ENCODE measurements around the gene CHGA. TPM values are rescaled to one million over a fixed set of nuclear protein-coding genes. Genes with fewer than 3 reads are reported as not detected.

CHGA gene
- polyA plus RNA-seq, 4 donors: 20.4 to 1,234 (median 106) TPM

DNA sequence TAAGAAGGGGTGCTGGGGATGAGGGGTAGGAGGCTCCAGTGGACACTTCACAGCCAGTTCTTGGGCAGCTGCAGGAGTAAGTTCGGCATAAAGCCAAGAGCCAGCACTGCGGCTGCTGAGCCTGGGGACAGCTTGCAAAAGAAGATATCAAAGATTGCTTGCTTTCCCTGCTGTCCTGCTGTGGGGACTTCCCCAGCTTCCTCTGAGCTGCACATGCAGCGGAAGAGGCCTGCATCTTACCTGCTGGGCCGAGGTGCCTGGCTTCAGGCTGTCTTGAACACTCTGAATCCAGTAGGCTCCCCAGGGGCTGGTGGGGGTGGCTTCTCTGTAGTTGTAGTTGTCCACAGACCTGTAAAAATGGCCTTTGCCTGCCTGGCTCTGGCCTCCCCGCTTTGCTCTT is 1.3 kb downstream of the CHGA start:
- Histone ChIP-seq H3K27me3 (ENCODE audit: control insufficient read depth in 3 of 3, insufficient read depth in 3 of 3, low read length in 3 of 3) (peaks cover 0 to 29% (median 6%) of the 10 kb centered on the region in 3 donors), H3K9me3 (ENCODE audit: control insufficient read depth in 2 of 2, insufficient read depth in 1 of 2, low read depth in 1 of 2, low read length in 1 of 2) (no peaks in the 10 kb centered on the region), H3K27ac (ENCODE audit: low read depth in 1 of 3, low read length in 2 of 3) (no peak overlapping the region), H3K4me3 (ENCODE audit: low read depth in 1 of 3, low read length in 3 of 3) (no peak overlapping the region), H3K4me1 (ENCODE audit: control insufficient read depth in 3 of 3, insufficient read depth in 2 of 3, low read depth in 1 of 3, low read length in 2 of 3) (no peaks in the 10 kb centered on the region), H3K36me3 (ENCODE audit: control insufficient read depth in 3 of 3, insufficient read depth in 2 of 3, low read depth in 1 of 3, low read length in 3 of 3) (peaks cover 0 to 5% (median 0%) of the 10 kb centered on the region in 3 donors)
- FAIRE-seq (no peak), DNase-seq (no peak)
- 50 to 57% (median 52%) methylated on average over 5 of the region's 5 CpGs for WGBS, 3 donors

DNA sequence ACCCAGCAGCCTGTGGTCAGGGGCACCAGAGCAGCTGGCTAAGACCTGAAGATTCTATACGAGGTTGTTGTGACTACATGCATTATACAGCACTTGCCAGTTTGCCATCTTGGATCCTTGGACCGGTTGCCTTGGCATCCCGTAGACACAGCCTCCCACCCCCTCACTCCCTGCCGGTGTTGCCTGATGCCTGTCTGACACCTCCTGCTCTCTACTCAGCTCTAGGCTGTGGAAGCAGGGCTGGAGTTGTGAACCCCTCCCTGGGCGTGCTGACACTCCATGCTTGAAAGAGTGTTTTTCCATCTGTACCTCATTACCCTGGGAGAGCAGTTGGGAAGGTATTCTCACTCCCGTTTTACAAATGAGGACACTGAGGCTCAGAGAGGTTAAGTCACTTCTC is 2.5 kb downstream of the CHGA start:
- no peak overlapping the region for H3K27ac ChIP-seq (ENCODE audit: low read depth in 1 of 3, low read length in 2 of 3)
- H3K9me3 ChIP-seq (ENCODE audit: control insufficient read depth in 2 of 2, insufficient read depth in 1 of 2, low read depth in 1 of 2, low read length in 1 of 2): no peaks in the 10 kb centered on the region
- no peak overlapping the region for H3K4me3 ChIP-seq (ENCODE audit: low read depth in 1 of 3, low read length in 3 of 3)
- no peaks in the 10 kb centered on the region for H3K4me1 ChIP-seq (ENCODE audit: control insufficient read depth in 3 of 3, insufficient read depth in 2 of 3, low read depth in 1 of 3, low read length in 2 of 3)
- DNase-seq: no peak
- H3K36me3 ChIP-seq (ENCODE audit: control insufficient read depth in 3 of 3, insufficient read depth in 2 of 3, low read depth in 1 of 3, low read length in 3 of 3): peaks cover 0 to 5% (median 0%) of the 10 kb centered on the region in 3 donors
- 54 to 69% (median 69%) methylated on average over 6 of the region's 6 CpGs for whole genome bisulfite sequencing, 3 donors
- no peak for FAIRE-seq
- H3K27me3 ChIP-seq (ENCODE audit: control insufficient read depth in 3 of 3, insufficient read depth in 3 of 3, low read length in 3 of 3): peaks cover 0 to 27% (median 6%) of the 10 kb centered on the region in 3 donors

DNA sequence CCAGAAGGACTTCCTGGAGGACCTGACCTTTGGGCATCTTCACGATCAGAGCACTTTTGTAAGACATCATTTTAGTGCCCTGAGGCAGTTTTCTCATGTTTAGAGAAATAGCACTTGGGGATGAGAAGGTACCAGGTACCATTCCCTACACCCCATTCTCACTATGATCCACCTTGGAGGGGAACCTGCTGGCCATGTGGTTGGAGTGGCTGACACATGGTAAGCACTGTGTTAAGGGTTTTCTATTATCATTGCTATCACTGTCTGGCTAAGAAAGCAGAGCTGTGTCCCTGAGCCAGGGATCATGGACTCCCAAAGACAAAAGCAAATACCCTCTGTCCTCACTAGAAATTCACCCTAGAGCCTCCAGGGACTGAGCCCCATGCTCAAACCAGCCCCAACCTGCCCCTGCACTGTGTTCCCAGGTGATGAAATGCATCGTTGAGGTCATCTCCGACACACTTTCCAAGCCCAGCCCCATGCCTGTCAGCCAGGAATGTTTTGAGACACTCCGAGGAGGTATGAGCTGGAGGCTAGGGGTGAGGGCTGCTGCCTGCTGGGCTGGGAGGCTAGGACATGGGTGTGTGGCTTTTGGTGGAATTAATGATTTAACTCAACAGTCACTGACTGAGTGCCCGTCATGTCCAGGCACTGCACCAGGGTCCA is 3.4 kb downstream of the CHGA start:
- no peak for DNase-seq
- no peak overlapping the region for H3K4me3 ChIP-seq (ENCODE audit: low read depth in 1 of 3, low read length in 3 of 3)
- no peak for FAIRE-seq
- 74 to 81% (median 74%) methylated on average over 5 of the region's 5 CpGs for WGBS, 3 donors
- H3K4me1 ChIP-seq (ENCODE audit: control insufficient read depth in 3 of 3, insufficient read depth in 2 of 3, low read depth in 1 of 3, low read length in 2 of 3): no peaks in the 10 kb centered on the region
- H3K27ac ChIP-seq (ENCODE audit: low read depth in 1 of 3, low read length in 2 of 3): no peak overlapping the region
- peaks cover 0 to 26% (median 6%) of the 10 kb centered on the region in 3 donors for H3K27me3 ChIP-seq (ENCODE audit: control insufficient read depth in 3 of 3, insufficient read depth in 3 of 3, low read length in 3 of 3)
- no peaks in the 10 kb centered on the region for H3K9me3 ChIP-seq (ENCODE audit: control insufficient read depth in 2 of 2, insufficient read depth in 1 of 2, low read depth in 1 of 2, low read length in 1 of 2)
- H3K36me3 ChIP-seq (ENCODE audit: control insufficient read depth in 3 of 3, insufficient read depth in 2 of 3, low read depth in 1 of 3, low read length in 3 of 3): peaks cover 0 to 8% (median 0%) of the 10 kb centered on the region in 3 donors

DNA sequence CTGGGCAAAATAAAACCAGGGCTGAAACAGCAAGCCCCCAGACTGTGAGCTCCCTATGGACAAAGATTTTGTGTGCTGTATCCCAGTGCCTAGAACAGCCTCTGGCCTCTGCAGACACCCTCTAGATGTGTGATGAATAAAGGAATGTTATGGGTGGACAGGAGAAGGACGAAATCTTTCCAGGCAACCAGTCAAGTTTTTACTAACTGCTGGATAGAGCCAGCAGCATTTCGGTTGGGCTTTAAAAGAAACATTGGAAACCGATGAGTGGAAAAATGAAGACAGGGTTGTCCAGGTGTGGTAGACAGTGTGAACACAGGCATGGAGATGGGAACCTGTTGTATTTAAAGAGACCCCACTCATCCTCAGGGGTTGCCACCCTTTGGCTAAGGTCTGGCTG is 4.0 kb downstream of the CHGA start:
- 73 to 80% (median 80%) methylated on average over 3 of the region's 3 CpGs for WGBS, 3 donors
- FAIRE-seq (no peak), DNase-seq (no peak)
- no peak overlapping the region for H3K27ac ChIP-seq (ENCODE audit: low read depth in 1 of 3, low read length in 2 of 3)
- peaks cover 0 to 23% (median 6%) of the 10 kb centered on the region in 3 donors for H3K27me3 ChIP-seq (ENCODE audit: control insufficient read depth in 3 of 3, insufficient read depth in 3 of 3, low read length in 3 of 3)
- H3K4me3 ChIP-seq (ENCODE audit: low read depth in 1 of 3, low read length in 3 of 3): no peak overlapping the region
- no peaks in the 10 kb centered on the region for H3K9me3 ChIP-seq (ENCODE audit: control insufficient read depth in 2 of 2, insufficient read depth in 1 of 2, low read depth in 1 of 2, low read length in 1 of 2)
- no peaks in the 10 kb centered on the region for H3K4me1 ChIP-seq (ENCODE audit: control insufficient read depth in 3 of 3, insufficient read depth in 2 of 3, low read depth in 1 of 3, low read length in 2 of 3)
- peaks cover 0 to 8% (median 0%) of the 10 kb centered on the region in 3 donors for H3K36me3 ChIP-seq (ENCODE audit: control insufficient read depth in 3 of 3, insufficient read depth in 2 of 3, low read depth in 1 of 3, low read length in 3 of 3)

DNA sequence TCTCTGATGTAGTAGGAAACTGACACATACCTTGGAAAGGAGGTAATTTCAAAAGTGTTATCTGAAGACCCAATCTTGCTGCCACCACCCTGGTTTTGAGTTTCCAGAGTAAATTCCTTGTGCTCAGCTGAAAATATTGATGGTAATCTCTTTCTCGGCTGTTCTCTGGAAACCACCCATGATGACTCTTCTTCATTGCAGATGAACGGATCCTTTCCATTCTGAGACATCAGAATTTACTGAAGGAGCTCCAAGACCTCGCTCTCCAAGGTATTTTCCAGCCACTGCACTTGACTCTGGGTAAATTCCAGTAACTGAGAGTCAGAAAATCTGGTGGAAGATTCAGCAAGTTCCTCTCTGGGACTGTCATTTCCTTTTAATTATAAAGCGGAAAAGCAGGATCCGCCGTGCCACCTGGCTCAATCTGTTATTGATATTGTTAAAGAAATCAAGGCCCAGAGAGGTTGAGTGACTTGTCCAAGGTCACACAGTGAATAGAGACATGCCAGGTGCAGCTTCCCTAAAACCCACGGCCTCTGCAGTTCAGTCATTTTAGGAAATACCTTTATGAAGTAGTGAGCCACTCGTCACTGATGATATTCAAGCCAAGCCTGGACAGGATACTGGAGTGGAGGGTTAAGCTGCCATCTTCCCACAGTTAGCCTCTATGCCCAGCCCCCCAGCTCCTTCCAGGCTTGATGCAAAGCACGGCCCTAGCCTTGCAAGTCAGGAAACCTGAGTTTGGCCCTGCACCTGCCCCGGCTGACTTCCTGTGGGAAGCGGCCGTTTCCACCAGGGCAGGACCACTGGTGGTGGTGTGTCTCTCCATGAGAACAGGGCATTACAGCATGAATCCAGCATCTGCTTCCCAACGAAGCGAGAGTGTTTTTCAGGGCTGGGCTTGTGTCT is 4.7 kb downstream of the CHGA start:
- Histone ChIP-seq H3K4me1 (ENCODE audit: control insufficient read depth in 3 of 3, insufficient read depth in 2 of 3, low read depth in 1 of 3, low read length in 2 of 3) (no peaks in the 10 kb centered on the region), H3K27ac (ENCODE audit: low read depth in 1 of 3, low read length in 2 of 3) (no peak overlapping the region), H3K9me3 (ENCODE audit: control insufficient read depth in 2 of 2, insufficient read depth in 1 of 2, low read depth in 1 of 2, low read length in 1 of 2) (no peaks in the 10 kb centered on the region), H3K36me3 (ENCODE audit: control insufficient read depth in 3 of 3, insufficient read depth in 2 of 3, low read depth in 1 of 3, low read length in 3 of 3) (peaks cover 0 to 12% (median 0%) of the 10 kb centered on the region in 3 donors), H3K4me3 (ENCODE audit: low read depth in 1 of 3, low read length in 3 of 3) (no peak overlapping the region), H3K27me3 (ENCODE audit: control insufficient read depth in 3 of 3, insufficient read depth in 3 of 3, low read length in 3 of 3) (peaks cover 0 to 18% (median 6%) of the 10 kb centered on the region in 3 donors)
- 70 to 73% (median 72%) methylated on average over 14 of the region's 14 CpGs for WGBS, 3 donors
- no peak for DNase-seq
- FAIRE-seq: no peak

DNA sequence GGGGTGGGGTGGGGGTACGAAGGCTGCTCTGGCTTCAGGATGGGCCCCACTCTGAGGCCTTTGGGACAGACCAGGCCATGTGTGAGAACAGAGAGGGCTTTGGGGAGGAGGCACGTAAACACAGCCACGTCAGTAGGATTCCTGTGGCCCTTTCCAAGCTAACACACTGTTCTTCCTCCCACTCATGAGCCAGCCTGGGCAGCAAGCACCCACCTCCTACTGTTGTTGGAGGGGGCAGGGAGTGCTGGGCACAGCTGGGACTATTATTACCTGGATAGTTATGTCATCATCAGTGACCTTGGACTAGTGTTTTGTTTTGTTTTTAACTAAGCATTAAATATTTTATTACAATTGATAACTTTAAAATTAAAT is 5.3 kb downstream of the CHGA start:
- Histone ChIP-seq H3K27ac (ENCODE audit: low read depth in 1 of 3, low read length in 2 of 3) (no peak overlapping the region), H3K4me1 (ENCODE audit: control insufficient read depth in 3 of 3, insufficient read depth in 2 of 3, low read depth in 1 of 3, low read length in 2 of 3) (no peaks in the 10 kb centered on the region), H3K36me3 (ENCODE audit: control insufficient read depth in 3 of 3, insufficient read depth in 2 of 3, low read depth in 1 of 3, low read length in 3 of 3) (peaks cover 0 to 13% (median 0%) of the 10 kb centered on the region in 3 donors), H3K9me3 (ENCODE audit: control insufficient read depth in 2 of 2, insufficient read depth in 1 of 2, low read depth in 1 of 2, low read length in 1 of 2) (no peaks in the 10 kb centered on the region), H3K4me3 (ENCODE audit: low read depth in 1 of 3, low read length in 3 of 3) (no peak overlapping the region), H3K27me3 (ENCODE audit: control insufficient read depth in 3 of 3, insufficient read depth in 3 of 3, low read length in 3 of 3) (peaks cover 0 to 16% (median 4%) of the 10 kb centered on the region in 3 donors)
- no peak for FAIRE-seq
- 65 to 77% (median 77%) methylated on average over 3 of the region's 3 CpGs for WGBS, 3 donors
- DNase-seq: no peak

DNA sequence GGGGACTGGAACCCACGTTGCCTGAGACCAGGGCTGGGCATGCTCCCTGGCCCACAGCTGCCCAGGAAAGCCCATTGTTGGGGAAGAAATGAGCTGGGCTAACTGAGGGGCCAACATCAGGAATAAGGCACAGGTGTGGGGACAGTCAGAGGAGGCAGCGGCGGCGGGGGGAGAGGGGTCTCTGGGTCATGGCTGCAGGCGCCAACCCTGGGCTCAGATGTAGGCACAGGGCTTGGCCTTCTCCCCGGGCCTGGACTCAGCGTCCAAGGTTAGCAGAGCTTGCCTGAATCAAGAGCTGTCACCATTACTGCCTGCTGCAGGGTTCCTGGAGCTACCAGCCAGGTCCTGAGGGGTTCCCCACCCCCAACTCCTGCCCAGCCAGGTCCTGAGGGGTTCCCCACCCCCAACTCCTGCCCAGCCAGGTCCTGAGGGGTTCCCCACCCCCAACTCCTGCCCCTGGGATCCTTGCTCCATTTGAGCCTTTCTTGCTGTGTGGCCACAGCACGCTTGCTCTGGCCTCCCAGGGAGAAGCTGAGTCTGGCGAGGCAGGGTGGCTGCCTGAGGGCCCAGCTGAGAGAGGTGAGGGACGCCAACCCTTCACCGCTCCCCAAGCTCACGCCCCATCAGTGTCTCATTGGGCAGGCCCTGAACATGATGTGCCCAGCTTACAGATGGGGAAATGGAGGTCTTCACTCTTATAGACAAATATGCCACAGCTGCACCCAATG is 6.2 kb downstream of the CHGA start:
- 78 to 83% (median 79%) methylated on average over 12 of the region's 12 CpGs for WGBS, 3 donors
- no peak for FAIRE-seq
- Histone ChIP-seq H3K36me3 (ENCODE audit: control insufficient read depth in 3 of 3, insufficient read depth in 2 of 3, low read depth in 1 of 3, low read length in 3 of 3) (peaks cover 0 to 16% (median 0%) of the 10 kb centered on the region in 3 donors), H3K27me3 (ENCODE audit: control insufficient read depth in 3 of 3, insufficient read depth in 3 of 3, low read length in 3 of 3) (peaks cover 0 to 9% (median 4%) of the 10 kb centered on the region in 3 donors), H3K27ac (ENCODE audit: low read depth in 1 of 3, low read length in 2 of 3) (no peak overlapping the region), H3K4me3 (ENCODE audit: low read depth in 1 of 3, low read length in 3 of 3) (no peak overlapping the region), H3K4me1 (ENCODE audit: control insufficient read depth in 3 of 3, insufficient read depth in 2 of 3, low read depth in 1 of 3, low read length in 2 of 3) (no peaks in the 10 kb centered on the region), H3K9me3 (ENCODE audit: control insufficient read depth in 2 of 2, insufficient read depth in 1 of 2, low read depth in 1 of 2, low read length in 1 of 2) (no peaks in the 10 kb centered on the region)
- no peak for DNase-seq
